GM10248 (cell line): ENCODE measurements around the gene JAG1.

Source experiments
- CTCF ChIA-PET: fragments of 300-600 bp; sonication (Branson Sonifier 250); formaldehyde crosslinking; extraction: SDS; loops from one replicate; lab custom pipeline; 2021; ENCODE audit warnings: antibody characterized with exemption; lab: Yijun Ruan, JAX
- POLR2A ChIA-PET: fragments of 350-650 bp; sonication (Branson Sonifier 250); formaldehyde crosslinking; extraction: SDS; loops from one replicate; lab custom pipeline; 2020; ENCODE audit warnings: antibody characterized with exemption; lab: Yijun Ruan, JAX
- DNase-seq: peaks from one replicate; pipeline ENCODE4 v3.0.0; 2012; ENCODE audit errors: extremely low spot score
- CTCF ChIP-seq: IDR thresholded peaks from 2 replicates; pipeline ENCODE4 v1.5.1; 2012; ENCODE audit warnings: mild to moderate bottlenecking, low read depth; ENCODE audit errors: extremely low read depth, missing control alignments, control extremely low read depth

The JAG1 gene

GRCh38 chr20:10635476-10636208, 38.2 kb downstream of the JAG1 start:
- POLR2A ChIA-PET = no interaction called here

GRCh38 chr20:10634683-10635411, 39.0 kb downstream of the JAG1 start:
- DNase-seq = no peak
- POLR2A ChIA-PET = no interaction called here
- no peak for TF ChIP-seq CTCF
- CTCF ChIA-PET = interaction anchor here (1.1 kb wide), 1 partner anchor 571 kb away, joined by 3 read pairs; no protein-coding TSS in a partner anchor

More at GRCh38 chr20:10635476-10636208, 38.2 kb downstream of the JAG1 start:
- CTCF ChIA-PET = interaction anchor here (1.1 to 2.0 kb wide), 4 partner anchors 14 to 571 kb away, joined by 3 to 8 read pairs (median 3); no protein-coding TSS in a partner anchor
- no peak for TF ChIP-seq CTCF
- no peak for DNase-seq

GRCh38 chr20:10634211-10634610, 39.6 kb downstream of the JAG1 start:
- ChIA-PET POLR2A (no interaction called here), CTCF (no interaction called here)
- DNase-seq = no peak
- TF ChIP-seq CTCF = no peak

- CTCF ChIA-PET = no interaction called here
- TF ChIP-seq CTCF = no peak
- POLR2A ChIA-PET = no interaction called here
- no peak for DNase-seq
Measured at GRCh38 chr20:10633718-10634117, 40.1 kb downstream of the JAG1 start.

GRCh38 chr20:10632721-10633509, 40.9 kb downstream of the JAG1 start:
- no peak for TF ChIP-seq CTCF
- POLR2A ChIA-PET = interaction anchor here (0.6 kb wide), 1 partner anchor 8 kb away, joined by 3 read pairs; no protein-coding TSS in a partner anchor
- CTCF ChIA-PET = interaction anchor here (0.8 to 1.7 kb wide), 2 partner anchors 14 to 17 kb away, joined by 3 to 6 read pairs; no protein-coding TSS in a partner anchor
- no peak for DNase-seq

- ChIA-PET POLR2A (no interaction called here), CTCF (interaction anchor here (1.7 to 1.9 kb wide), 3 partner anchors 10 to 25 kb away, joined by 4 to 6 read pairs (median 5); no protein-coding TSS in a partner anchor)
- no peak for TF ChIP-seq CTCF
- DNase-seq = no peak
Measured at GRCh38 chr20:10631126-10631525, 42.7 kb downstream of the JAG1 start.
